Anterior cingulate cortex (tissue), 58 donors: ENCODE measurements around the gene MICOS13.
"Not testable (repeated sequence)": the region's sequence is repeated elsewhere in the genome, so short reads cannot be mapped to it uniquely, and the experiment has no call there.

Experiments used
- DNase-seq, 58 donors: peaks; one replicate each; lab custom pipeline; 2025; lab: John Stamatoyannopoulos, UW

Gene MICOS13

DNA sequence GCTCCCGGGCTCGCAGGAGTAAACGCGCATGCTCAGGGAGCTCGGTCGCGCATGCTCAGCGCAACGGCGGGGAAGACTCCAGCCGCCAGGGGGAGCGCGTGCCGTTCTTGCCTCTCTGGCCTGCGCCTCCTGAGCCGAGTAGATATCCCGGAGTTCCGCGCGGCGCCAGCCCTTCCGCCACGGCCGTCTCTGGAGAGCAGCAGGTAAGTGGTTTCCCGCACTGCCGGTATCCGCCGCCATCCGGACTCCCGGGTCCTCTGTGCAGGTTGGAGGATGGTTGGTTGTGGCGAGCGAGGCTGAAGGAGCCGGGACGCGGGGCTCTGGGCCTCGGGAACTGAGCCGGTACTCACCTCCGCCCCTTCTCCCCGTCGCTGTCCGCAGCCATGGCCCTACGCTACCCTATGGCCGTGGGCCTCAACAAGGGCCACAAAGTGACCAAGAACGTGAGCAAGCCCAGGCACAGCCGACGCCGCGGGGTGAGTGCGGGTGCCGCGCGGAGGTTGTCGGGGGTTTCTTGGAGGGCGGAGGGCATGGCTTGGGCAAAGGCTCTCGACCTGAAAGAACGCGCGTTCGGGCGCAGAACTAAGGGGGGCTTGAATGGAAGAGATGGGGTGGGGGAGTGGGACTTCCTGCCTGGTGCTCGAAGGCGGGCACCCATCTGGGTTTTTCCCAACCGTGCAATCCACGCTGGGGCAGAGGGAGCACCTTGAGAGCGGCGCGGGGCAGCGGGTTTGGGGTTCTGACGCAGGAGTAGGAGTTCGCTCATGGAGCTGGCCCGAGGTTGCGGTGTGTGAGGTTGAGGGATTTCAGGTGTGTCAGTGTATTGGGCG, 10.0 kb upstream of the MICOS13 start, which contains the start of gene RPL36:
TSS of gene RPL36 (plus strand) at position 171 of the 830 bp plus-strand sequence. CDS start at position 384, 213 bp downstream.
- DNase-seq: peak; percentile 67 to 98 (median 95)

DNA sequence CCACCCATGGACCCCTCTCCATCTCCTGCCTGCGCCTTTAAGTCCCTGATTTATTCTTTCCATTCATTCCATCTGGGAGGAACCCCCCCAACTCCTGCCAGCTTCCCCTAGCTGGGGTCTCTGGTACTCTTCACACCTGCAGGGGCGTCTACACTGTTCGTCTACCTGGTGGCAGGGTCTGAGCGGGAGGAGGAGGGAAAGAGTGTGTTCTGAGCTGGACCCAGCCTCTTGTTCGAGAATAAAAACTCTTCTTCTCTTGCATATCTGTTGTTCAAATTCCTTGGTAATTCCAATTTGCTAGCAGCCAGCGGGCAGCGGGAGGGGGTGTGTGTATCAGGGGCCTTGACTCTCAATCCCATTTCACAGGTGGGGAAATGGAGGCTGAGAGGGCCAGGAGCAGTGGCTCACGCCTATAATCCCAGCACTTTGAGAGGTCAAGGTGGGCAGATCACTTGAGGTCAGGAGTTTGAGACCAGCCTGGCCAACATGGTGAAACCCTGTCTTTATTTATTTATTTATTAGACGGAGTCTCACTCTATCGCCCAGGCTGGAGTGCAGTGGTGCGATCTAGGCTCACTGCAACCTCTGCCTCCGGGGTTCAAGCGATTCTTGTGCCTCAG, 8.1 kb upstream of the MICOS13 start:
- not testable (repeated sequence) for DNase-seq

DNA sequence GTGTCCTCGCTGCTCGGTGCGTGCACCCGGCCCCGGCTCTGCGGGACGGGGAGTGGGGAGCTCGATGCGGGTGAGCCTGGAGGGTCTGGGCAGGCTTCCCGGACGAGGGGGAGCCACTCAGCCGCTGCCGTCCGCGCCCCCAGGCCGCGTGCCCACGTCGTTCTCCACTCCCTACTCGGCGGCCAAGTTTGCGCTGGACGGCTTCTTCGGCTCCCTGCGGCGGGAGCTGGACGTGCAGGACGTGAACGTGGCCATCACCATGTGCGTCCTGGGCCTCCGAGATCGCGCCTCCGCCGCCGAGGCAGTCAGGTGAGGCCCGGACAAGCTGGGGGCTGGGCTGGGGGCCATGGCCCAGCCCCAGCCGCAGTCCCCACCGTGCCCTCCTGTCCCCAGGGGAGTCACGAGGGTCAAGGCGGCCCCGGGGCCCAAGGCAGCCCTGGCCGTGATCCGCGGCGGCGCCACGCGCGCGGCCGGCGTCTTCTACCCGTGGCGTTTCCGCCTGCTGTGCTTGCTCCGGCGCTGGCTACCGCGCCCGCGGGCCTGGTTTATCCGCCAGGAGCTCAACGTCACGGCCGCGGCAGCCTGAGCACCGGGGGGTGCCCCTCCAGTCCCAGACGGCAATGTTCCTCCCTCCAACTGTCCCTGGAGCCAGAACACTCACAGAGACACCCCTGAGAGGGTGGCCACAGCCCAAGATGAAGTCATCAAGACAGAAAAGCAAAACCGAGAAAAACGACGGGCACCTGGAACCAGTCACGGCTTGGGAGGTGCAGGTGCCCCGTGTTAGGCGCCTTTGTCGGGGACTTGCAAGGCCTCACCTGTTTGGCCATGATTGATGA, 7.3 kb upstream of the MICOS13 start:
- DNase-seq: no peak

DNA sequence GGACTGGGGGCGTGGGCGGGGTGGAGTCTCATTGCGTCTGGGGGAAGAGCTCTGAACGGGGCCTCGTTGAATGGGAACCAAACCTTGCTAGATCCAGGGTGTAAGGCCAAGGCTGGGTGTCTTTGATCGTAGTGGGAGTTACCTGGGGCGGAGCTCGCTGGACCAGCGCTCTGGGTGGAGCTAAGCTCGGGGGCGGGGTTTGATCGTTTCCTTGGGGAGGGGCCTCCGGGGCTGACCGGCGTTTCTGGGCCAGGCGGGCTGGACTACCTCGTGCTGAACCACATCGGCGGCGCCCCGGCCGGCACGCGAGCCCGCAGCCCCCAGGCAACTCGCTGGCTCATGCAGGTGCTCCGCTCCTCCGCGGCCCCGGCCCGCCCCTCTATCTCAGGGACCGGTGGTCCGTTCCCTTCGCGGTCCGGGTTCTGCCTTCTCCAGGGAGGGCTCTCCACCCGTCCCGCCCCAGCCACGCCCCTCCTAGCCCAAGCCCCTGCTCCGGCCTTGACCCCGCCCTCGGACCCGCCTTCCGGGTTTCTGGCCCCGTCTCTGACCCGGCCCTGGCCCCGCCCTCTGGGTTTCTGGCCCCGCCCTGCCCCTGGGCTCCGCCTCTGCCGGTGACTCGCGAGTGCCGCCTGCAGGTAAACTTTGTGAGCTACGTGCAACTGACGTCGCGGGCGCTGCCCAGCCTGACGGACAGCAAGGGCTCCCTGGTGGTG, 6.5 kb upstream of the MICOS13 start:
- DNase-seq: peak in 57 of 58 donors; percentile 28 to 95 (median 85)

DNA sequence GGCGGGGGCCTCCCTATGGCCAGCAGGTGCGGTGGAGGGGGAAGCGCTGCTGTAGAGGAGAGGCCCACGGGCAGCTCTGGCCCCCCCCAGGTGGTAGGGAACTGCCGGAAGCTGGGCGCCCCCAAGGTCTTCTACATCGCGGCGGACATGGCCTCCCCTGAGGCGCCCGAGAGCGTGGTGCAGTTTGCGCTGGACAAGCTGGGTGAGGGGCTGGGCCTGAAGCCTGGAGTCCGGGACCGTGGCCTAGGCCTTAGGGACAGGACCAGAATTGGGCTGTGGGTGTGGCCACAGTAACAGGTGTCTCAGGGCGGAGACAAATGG, 6.0 kb upstream of the MICOS13 start:
- DNase-seq: peak in 1 of 58 donors; percentile 46

DNA sequence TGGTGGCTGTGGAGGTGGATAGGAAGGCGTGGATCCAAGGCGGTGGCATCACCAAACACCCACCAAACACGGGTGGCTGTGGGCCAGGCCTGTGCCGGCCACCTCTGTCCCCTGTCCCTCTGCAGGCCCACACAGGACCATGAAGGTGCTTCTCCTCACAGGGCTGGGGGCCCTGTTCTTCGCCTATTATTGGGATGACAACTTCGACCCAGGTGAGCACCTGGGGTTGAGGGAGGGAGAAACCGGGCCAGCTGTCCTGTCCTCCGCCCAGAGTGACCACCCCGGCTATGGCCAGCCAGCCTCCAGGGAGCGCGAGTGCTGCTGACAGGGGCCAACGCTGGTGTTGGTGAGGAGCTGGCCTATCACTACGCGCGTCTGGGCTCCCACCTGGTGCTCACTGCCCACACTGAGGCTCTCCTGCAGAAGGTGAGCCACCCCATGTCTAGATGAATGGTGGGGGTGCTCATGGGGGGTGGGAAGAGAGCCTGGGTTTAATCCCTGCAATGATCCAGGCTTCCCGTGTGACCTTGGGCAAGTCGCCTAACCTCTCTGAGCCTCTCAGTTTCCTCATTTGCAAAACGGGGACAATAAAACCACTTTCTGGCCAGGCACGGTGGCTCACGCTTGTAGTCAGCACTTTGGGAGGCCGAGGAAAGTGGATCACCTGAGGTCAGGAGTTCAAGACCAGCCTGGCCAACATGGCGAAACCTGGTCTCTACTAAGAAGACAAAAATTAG, 4.5 kb upstream of the MICOS13 start:
- DNase-seq: no peak

DNA sequence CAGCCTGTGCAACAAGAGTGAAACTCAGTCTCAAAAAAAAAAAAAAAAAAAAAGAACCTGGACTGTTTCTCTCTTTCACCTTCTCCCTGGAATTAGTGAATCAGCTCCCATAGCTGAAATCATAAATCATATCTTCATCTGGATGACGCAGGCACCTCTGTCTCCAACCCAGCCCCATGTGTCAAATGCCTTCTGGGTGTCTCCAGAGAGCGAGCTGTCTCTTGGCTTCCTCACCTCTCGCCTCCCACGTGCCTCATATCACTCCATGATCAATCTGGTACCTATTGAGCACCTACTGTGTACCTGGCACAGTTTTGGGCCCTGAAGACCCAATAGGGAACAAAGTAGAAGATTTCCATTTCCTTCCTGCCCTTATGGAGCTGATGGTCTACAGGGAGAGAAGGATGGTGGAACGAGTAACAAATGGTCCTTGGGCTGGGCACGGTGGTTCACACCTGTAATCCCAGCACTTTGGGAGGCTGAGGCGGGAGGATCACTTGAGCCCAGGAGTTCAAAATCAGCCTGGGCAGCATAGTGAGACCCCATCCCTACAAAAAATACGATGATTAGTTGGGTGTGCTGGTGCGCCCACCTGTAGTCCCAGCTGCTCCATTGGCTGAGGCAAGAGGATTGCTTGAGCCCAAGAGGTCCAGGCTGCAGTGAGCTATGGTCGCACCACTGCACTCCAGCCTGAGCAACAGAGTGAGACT, 3.0 kb upstream of the MICOS13 start:
- DNase-seq: no peak

DNA sequence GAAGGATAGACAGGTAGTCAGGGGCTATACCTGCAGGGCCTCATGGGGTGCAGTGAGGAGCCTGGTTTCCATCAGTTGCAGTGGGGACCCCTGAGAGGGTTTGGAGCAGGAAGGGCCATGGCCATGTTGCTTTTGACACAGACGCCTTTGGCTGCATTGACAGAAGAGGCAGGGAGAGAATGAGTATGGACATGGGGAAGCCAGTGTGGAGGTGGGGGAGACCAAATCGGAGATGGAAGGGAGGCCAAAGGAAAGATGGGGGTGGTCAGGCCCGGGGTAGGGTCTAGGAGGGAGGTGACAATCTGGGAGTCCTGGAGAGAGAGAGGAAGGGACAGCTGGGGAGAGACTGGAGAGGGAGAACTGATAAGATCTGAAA, 1.8 kb upstream of the MICOS13 start:
- no peak for DNase-seq

DNA sequence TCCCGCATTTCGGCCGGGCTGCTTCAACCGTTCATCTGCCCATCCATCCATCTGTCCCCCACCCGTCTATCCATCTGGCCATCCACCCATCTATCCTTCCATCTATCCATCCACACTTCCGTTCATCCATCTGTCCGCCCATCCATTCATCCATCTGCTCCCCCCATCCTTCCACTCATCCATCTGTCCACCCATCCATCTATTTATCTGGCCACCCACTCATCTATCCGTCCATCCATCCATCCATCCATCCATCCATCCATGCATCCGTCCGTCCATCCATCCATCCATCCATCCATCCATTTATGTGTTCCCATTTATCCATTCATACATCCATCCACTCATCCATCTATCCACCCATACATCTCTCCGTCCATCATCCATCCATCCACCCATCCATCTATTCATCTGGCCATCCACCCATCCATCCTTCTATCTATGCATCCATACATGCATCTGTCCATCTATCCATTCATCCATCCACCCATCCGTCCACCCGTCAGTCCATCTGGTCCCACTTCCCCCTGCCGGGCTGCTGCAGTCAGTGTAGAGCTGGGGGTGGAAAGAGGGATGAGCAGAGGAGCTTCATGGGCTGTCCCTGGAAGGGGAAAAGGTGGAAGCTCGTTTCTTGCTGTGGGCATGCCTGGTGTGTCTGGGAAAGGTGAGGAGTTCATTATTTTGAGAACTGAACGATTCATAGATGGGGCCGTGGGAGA, 1.2 kb upstream of the MICOS13 start:
- peak in 2 of 58 donors; percentile 9 to 24 for DNase-seq

DNA sequence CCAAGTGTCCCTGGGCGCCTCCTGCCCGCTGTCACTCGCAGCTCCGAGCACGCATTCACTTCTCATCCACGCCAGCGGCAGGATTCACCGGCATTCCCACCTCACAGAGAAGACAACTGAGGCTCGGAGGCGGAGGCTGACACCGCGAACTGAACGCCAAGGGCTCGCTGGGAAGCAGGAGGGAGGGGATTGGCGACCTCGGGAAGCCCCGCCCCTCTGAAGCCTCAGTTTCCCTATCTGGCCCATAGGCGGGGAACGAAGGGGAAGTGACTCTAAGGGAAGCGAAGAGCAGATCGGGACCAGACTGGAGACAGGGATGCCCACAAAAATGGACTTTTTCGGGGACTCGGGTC, 256 bp downstream of the MICOS13 start:
- peak in 21 of 58 donors; percentile 42 to 83 (median 72) for DNase-seq

DNA sequence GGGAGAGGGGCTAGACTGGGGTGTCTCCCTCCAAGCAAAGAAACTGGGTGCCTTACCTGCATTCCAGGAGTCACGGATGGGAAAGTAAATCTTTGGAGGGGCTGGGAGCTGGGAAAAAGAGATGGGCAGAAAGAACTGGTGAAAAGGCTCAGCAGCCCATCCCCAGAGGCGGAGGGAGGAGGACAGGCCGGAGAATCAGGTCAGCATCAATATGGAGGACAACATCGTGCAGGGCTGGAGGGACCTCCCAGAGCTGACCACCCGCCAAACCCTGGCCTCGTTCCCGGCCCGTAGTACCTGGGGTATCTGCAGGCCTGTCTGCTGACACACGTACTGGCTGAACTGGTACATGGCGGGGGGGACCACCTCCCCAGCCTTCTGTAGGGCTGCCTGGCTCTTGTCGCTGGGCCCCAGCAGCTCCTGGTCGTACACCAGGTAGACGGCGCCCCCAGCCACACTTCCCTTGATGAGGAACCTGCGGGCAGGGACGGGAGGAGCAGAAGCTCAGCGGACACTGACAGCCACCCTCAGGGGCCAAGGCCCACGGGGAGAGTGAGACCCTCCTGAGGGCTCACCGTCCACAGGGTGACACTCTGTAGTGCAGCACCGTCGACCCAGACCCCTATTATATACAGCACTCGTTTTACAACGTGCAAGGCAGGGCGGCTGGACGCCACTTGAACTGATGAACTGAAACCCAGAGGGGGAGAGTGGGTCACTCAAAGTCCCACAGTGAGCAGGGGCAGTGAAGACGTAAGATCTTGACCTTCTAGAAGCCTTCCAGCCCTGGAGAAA, 830 bp downstream of the MICOS13 start:
- DNase-seq: peak in 1 of 58 donors; percentile 24

DNA sequence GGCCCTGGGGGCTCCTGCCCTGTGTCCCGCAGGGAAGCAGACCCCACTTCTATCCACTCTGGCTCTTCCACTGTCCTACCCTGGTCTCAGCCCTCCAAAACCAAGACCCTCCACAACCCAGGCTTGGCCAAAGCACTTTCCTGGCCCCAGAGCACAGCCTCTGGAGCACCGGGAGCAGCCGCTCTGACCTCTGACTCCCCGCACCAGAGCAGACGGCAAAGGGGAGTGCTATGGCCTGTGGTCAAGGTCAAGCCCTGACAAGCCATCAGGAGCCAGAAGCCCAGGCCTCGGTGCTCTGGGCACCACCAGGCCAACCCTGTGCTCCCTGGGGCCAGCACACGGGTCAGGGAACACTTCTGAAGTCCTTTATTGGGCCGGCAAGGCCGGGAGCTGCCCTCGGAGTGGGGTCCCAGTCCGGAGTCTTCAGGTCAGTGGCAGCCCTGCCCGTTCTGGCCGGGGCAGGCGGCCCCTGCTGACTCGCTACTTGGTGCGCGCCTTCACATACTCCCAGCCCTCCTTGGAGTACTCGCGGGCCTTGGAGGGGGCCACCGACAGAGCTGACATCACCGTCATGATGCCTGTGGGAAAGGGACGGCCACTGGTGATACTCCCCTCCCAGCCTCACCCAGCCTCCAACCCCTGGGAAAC, 2.1 kb downstream of the MICOS13 start:
- no peak for DNase-seq

DNA sequence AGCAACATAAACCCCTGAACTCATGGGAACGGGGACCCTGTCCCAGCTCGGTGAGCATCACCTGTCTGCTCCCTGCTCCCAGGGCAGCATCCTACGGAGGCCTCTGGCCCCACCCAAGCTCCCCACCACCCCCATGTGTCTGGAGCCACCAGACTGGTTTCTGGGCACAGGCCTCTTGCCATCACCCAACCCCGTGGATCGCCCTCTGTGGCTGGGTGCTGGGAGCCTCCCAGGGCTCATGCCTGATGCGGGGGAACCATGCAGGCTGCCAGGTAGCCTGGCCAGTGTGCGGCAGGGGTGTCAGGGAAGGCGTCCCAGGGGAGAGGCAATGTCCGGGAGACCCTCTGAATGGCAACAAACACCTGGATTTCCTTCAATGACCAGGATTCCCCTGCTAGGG, 2.7 kb downstream of the MICOS13 start:
- DNase-seq: no peak

DNA sequence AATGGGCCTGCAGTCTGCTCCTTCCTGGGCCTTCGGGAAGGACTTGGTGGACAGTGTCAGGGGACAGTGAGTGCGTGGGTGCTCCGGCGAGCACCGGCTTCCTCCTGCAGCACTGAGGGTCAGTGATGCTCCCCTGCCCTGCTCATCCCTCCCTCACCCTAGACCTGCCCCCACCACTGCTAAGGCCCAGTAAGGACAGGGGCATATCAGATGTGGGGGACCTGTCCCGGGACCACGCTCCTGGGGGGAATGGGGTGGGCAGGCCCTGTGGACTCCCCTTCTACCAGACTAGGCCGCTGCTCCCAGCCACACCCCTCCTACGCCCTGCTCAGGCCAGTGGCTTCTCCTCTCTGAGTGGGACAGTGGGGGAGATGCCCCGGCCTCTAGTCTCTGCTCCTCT, 3.2 kb downstream of the MICOS13 start:
- DNase-seq: no peak

DNA sequence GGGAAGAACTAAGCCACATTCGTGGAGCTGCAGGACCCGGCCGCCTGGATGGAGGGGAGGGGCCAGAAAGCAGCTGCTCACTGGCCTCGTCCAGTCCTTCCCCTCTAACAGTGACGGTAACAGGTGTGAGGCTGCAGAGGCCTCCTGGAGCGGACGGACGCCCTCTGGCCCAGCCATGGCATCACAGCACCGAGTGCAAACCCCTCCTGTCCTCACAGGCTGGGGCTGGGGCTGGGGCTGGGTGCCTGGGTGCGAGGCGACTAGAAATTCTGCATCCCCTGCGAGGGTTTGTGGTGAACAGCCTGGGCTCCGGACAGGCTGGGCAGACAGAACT, 3.6 kb downstream of the MICOS13 start:
- DNase-seq: no peak

DNA sequence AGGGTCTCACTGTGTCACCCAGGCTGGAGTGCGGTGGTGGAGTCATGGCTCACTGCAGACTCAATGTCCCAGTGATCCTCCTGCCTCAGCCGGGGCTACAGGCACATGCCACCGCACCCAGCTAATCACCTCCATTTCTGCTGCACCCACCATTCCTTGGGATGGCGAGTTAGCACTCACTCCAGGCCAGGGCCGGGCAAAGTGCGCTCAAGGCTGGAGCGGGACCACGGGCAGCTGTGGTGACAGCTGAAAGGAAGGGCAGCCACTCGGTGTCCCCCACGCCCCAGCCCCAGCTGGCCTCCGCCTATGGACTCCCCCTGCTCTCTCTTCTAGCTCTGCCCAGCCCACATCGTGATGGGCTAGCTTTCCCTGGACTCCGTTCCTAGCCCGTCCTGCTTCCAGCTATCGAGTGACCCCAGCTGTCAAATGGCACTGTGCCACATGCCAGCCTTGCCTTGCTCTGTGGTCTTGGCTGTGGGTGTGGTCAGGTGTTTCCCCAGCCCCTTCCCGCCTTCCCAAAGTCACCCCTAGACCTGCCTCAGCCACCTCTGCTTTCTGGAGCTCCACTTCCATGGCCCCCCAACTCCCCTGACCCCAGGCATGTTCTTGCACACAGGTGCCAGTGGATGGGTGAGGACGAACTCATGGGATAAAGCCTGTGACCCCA, 4.1 kb downstream of the MICOS13 start:
- no peak for DNase-seq

DNA sequence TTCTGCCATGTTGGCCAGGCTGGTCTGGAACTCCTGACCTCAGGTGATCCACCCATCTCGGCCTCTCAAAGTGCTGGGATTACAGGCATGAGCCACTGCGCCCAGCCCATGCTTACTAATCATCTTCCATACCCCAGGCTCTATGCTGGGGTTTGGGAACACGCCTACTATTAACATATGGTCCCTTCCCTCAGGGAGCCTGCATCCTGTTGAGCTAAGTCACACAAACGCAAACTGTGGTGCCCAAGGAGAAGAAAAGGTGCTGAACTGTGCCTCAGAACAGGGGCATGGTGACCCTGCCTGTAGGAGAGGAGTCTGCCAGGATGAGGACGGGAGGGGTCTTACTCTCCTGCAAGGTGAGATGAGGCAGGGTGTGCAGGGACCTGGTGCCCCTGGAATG, 5.6 kb downstream of the MICOS13 start:
- no peak for DNase-seq
